Measurements from ENCODE around the gene FSIP2. TPM values are rescaled to one million over a fixed set of nuclear protein-coding genes. Genes with fewer than 3 reads are reported as not detected.

Gene FSIP2
- total RNA-seq, 1 experiment from 2014 or later, result 2.0 TPM

DNA sequence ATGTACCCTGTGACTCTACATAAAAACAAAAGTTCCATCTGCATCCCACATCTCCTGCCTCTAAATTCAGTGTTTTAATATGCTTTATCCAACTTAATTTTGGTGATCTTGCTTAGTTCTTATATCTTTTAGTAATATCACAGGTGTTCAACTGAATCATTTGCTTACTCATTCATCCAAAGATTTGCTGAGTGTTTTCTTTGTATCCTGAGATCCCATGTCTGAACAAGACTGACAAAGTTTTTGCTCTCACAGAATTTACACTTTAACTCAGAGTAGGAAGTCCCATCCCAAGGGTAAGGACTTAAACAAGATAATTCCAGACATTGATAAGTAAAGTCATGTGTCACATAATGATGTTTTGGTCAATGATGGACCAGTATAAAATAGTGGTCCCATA lies 87.0 kb downstream of the FSIP2 start:
- Histone ChIP-seq H3K9me3 (ENCODE audit: low read length) (no peaks in the 10 kb centered on the region), H3F3A (ENCODE audit: low read length, unreplicated experiment) (no peaks in the 10 kb centered on the region), H3K4me2 (ENCODE audit: low read length) (no peak overlapping the region), H3K27ac (ENCODE audit: low read length) (no peak overlapping the region), H3K4me3 (ENCODE audit: low read length) (no peak overlapping the region), H2AFZ (ENCODE audit: low read length) (no peak overlapping the region), H3K79me2 (ENCODE audit: low read length) (no peaks in the 10 kb centered on the region), H3K27me3 (ENCODE audit: low read length) (no peaks in the 10 kb centered on the region), H3K9ac (ENCODE audit: low read length) (no peak overlapping the region), H3K4me1 (ENCODE audit: insufficient read depth, low read length) (0 out of 2 replicates have a peak, but pooled peaks cover 4% of the 10 kb centered on the region), H3K36me3 (ENCODE audit: low read depth, low read length) (no peaks in the 10 kb centered on the region), H3K9me2 (replicated peaks; ENCODE audit: low read length) (no peaks in the 10 kb centered on the region), H4K20me1 (ENCODE audit: low read length) (no peaks in the 10 kb centered on the region)
- ChIA-PET POLR2A (ENCODE audit: unreplicated experiment) (no interaction called here), CTCF (no interaction called here)
- DNase-seq, result no peak
- BruUV-seq (replicated peaks), result no TSS peak
- TF ChIP-seq EZH2 (IDR thresholded peaks at IDR 0.05; ENCODE audit: low read length, unreplicated experiment), result no peak
- TF ChIP-seq EZH2phosphoT487 (IDR thresholded peaks at IDR 0.05; ENCODE audit: borderline replicate concordance, low read length), result no peak
- TF ChIP-seq CTCF (conservative IDR thresholded peaks at IDR 0.05; ENCODE audit: low read depth, low read length), result no peak
- no peak for ATAC-seq
- intact Hi-C loops (cut with micrococcal nuclease), result no loop called here

DNA sequence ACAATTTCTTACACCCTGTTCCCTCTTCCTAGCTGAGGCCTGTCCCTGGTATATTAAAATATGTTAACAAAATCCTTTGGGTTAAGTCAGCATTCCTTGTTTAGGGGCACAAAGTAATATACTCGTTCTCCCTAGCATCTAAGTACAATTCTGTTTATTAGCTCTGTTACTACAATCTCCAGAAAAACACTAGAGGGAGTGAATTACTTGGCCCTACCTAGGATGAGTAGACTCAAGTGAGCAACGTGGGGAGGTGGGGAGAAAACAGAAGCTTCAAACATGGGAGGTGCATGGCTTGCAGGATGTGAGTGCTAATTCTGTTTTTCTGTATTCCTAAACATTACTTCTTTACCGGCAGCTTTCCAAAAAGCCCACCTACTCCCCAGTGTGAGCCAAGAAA lies 89.7 kb downstream of the FSIP2 start:
- H3K4me2 ChIP-seq (ENCODE audit: low read length), result no peak overlapping the region
- ChIA-PET POLR2A (ENCODE audit: unreplicated experiment) (no interaction called here), CTCF (no interaction called here)
- DNase-seq (no peak), ATAC-seq (peak; percentile 45; the same call in 1 of the 2 replicates)
- no peaks in the 10 kb centered on the region for H3K9me2 ChIP-seq (replicated peaks; ENCODE audit: low read length)
- BruUV-seq (replicated peaks), result no TSS peak
- H3K79me2 ChIP-seq (ENCODE audit: low read length), result no peaks in the 10 kb centered on the region
- H3K27me3 ChIP-seq (ENCODE audit: low read length), result no peaks in the 10 kb centered on the region
- no peak overlapping the region for H3K4me3 ChIP-seq (ENCODE audit: low read length)
- H3K9ac ChIP-seq (ENCODE audit: low read length), result no peak overlapping the region
- no peaks in the 10 kb centered on the region for H3F3A ChIP-seq (ENCODE audit: low read length, unreplicated experiment)
- H3K36me3 ChIP-seq (ENCODE audit: low read depth, low read length), result no peaks in the 10 kb centered on the region
- H3K4me1 ChIP-seq (ENCODE audit: insufficient read depth, low read length), result 0 out of 2 replicates have a peak, but pooled peaks cover 4% of the 10 kb centered on the region
- TF ChIP-seq CTCF (conservative IDR thresholded peaks at IDR 0.05; ENCODE audit: low read depth, low read length) (peak; percentile 30; the same call in 1 of the 2 replicates), EZH2phosphoT487 (IDR thresholded peaks at IDR 0.05; ENCODE audit: borderline replicate concordance, low read length) (no peak), EZH2 (IDR thresholded peaks at IDR 0.05; ENCODE audit: low read length, unreplicated experiment) (no peak)
- no peaks in the 10 kb centered on the region for H3K9me3 ChIP-seq (ENCODE audit: low read length)
- H4K20me1 ChIP-seq (ENCODE audit: low read length), result no peaks in the 10 kb centered on the region
- H2AFZ ChIP-seq (ENCODE audit: low read length), result no peak overlapping the region
- no peak overlapping the region for H3K27ac ChIP-seq (ENCODE audit: low read length)
- intact Hi-C loops (cut with micrococcal nuclease), result no loop called here

DNA sequence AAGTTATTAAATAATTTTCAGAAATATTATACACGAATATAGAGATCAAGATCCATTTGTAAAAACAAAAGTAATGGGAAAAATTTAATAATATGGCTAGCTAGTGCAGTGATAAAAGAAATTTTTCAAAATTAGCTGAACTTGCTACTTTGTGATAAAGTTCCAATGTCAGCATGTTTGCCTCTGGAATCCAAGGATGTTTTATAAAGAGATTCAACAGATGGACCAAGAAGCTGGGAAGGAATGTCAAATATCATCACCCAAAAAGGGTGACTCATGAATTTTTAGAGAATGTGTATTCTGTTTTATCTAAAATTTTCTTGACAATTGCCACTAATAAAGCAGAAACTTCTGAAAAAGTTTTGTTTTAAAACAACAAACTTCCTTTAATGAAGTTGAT lies 95.3 kb downstream of the FSIP2 start:
- Histone ChIP-seq H2AFZ (ENCODE audit: low read length) (no peak overlapping the region), H3K9ac (ENCODE audit: low read length) (no peak overlapping the region), H3K79me2 (ENCODE audit: low read length) (no peaks in the 10 kb centered on the region), H3K27ac (ENCODE audit: low read length) (no peak overlapping the region), H3K4me2 (ENCODE audit: low read length) (no peak overlapping the region), H3K36me3 (ENCODE audit: low read depth, low read length) (no peaks in the 10 kb centered on the region), H3K4me1 (ENCODE audit: insufficient read depth, low read length) (0 out of 2 replicates have a peak, but pooled peaks cover 4% of the 10 kb centered on the region), H3K27me3 (ENCODE audit: low read length) (no peaks in the 10 kb centered on the region), H3K9me2 (replicated peaks; ENCODE audit: low read length) (no peaks in the 10 kb centered on the region), H4K20me1 (ENCODE audit: low read length) (no peaks in the 10 kb centered on the region), H3F3A (ENCODE audit: low read length, unreplicated experiment) (no peaks in the 10 kb centered on the region), H3K9me3 (ENCODE audit: low read length) (peaks cover 4% of the 10 kb centered on the region; the same call in 1 of the 2 replicates), H3K4me3 (ENCODE audit: low read length) (no peak overlapping the region)
- TF ChIP-seq CTCF (conservative IDR thresholded peaks at IDR 0.05; ENCODE audit: low read depth, low read length), result no peak
- POLR2A ChIA-PET (ENCODE audit: unreplicated experiment), result no interaction called here
- no TSS peak for BruUV-seq (replicated peaks)
- DNase-seq (no peak), ATAC-seq (no peak)
- CTCF ChIA-PET, result no interaction called here
- intact Hi-C loops (cut with micrococcal nuclease), result no loop called here

Data from PC-3 (cell line).